NCI-H748 (cell line): ENCODE measurements around the gene PRKN.

Experiments
- DNase-seq: peaks from one replicate; lab custom pipeline; 2025; ENCODE audit not compliant: unreplicated experiment; lab: John Stamatoyannopoulos, UW

PRKN gene

GRCh38 chr6:161647234-161647633 is 1080.3 kb downstream of the PRKN start:
- no peak for DNase-seq

GRCh38 chr6:161644521-161644920 is 1083.0 kb downstream of the PRKN start:
- DNase-seq, result no peak

GRCh38 chr6:161641175-161641574 is 1086.4 kb downstream of the PRKN start:
- DNase-seq, result no peak

DNA sequence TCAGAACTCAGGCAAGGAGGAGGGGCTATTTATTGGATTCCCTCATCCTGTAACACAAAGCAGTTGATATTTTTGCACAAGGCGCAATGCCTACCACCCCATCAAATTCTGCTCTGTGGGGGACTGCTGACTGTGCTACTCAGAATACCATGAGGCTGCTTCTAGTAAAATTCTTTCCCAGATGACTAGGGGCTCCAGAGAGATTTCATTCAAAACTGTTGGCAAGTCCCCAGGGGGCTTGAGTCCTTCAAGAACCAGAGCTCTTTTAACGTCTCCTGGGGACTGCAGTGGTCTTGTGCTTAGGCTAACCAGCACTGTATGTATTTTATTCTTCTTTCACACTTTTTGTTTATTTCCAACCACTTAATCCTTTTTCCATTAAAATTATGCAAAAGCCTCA is 1087.8 kb downstream of the PRKN start:
- no peak for DNase-seq

GRCh38 chr6:161637658-161638057 is 1089.9 kb downstream of the PRKN start:
- no peak for DNase-seq

DNA sequence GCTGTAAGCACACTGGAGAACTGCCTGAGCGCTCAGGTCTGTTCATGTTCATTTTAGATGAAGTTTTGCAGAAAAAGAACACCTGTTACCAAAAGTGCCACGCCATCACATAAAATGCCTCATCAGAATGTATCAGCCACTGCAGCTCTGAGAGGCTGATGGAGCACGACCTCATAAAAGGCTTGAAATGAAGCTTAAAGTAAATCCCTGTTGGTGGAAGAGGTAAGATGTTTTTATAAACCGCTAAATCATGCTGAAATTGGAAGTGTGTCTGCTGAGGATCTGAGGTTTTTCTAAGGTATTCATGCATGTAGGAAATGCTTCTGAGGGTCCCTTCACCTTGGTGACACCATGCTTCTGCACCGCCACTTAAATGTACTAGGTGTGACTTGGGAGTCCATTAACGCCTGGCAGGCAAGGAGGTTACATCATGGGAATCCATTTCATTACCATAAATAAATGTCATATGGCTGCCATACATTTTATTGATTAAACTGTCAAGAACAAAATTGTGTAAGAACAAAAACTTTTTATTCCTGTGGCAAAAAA is 1090.6 kb downstream of the PRKN start:
- no peak for DNase-seq

DNA sequence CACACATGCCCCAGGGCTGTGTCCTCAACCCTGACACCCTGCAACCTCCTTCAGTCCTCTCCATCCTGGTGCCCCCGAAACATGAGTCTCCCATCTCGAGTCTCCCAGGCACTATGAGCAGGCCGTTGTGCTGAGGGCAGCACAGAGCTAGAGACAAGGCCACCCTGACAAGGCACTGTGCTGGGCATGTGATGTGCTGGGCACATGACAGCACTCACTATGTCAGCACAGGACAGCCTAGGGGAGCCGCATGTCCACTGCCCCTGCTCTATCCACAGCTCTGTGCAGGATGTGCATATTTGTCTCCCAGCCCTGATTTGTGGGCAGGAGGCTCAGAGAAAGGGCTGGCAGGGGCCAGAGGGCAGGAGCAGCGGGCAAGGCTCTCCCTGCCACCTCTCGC is 1091.6 kb downstream of the PRKN start:
- DNase-seq, result no peak

GRCh38 chr6:161634916-161635315 is 1092.7 kb downstream of the PRKN start:
- DNase-seq, result no peak

- no peak for DNase-seq
Measured at GRCh38 chr6:161631676-161632194, 1095.8 kb downstream of the PRKN start.

GRCh38 chr6:161630674-161631073 is 1096.9 kb downstream of the PRKN start:
- no peak for DNase-seq

DNA sequence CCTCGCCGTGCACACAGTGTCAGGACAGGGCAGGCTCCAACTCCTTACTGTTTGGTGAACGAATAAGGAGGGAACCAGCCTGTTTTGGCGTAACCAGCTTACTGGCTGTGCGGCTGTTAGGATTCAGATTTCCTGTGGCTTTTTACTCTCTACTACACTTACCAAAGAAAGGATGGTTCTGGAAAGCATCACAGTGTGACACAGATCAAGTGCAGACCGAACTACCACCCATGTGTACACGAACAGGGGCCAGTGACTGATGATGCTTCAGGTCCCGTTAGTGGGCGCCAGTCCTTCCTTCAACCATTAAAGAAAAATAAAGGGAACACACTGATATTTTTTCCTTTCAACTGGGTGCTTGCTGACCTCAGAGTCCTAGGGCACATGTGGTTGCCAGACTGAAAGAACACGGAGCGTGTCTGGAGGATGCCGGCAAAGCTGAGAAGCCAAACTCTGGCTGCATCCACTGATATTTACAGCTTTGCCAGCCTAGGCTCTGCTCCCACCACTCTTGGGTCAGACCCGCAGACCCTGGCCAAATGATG is 1101.4 kb downstream of the PRKN start:
- no peak for DNase-seq

DNA sequence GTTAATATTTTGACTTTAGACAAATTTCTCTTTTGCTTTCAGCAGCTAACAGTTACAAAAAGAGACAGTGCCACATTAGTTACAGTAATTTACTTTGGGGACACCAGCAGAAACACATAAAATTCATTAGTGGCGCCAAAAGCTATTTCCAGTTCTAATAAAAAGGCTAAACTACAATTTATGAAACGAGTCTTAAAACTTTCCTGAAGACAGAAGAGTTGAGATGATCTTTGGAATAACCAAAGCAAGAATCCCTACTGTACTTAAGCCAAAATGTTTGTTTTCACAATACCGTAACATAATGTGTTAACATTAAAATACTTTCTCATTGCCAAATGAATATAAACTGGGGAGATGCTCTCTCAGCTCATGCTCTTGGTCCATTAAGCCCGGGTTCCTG is 1103.5 kb downstream of the PRKN start:
- no peak for DNase-seq

DNA sequence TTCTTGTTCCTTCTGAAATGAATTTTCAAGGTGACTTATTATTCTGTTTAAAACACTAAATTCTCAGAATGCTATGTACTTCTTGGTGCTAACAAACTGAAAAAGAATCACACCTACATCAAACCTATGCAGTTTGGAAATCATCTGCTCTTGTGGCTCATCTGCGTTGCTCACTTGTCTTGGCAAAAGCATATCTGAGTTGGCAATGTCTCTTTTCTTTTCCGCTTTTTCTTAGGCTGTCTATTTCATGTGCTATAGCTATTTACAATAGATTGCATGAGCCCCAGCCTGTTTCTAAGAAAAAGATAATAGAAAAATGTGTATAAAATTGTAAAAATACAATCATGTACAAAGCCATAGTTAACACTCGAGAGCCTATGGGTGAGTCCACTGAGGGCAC is 1104.8 kb downstream of the PRKN start:
- no peak for DNase-seq

DNA sequence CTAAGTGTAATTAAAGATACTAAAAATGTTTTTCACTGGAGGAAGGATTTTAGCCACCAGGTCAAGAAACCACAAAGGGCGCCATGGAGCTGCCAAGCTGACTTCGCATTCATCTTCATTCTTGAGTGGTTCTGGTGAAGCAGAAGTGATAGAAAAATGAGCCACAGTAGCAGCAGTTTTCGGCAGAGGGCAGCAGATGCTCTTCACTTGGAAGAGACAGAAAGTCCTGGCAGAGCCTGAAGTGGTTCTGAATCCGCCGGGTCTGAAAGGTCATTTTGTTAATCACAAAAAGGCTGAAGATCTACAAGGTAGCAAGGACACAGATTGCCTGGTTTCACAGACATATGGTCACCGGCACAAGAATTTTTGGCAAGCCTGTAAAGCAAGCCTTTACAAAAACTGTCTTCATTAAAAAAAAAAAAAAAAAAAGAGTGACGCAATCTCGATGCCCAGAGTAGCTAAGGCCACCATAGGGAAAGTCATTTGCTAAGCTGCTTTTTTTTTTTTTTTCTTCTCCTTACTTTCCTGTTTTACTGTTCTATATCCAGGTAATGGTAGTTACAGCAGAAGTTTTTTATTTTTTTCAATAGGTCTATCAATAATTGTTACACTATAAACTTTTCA is 1108.6 kb downstream of the PRKN start:
- DNase-seq, result peak; percentile 45

DNA sequence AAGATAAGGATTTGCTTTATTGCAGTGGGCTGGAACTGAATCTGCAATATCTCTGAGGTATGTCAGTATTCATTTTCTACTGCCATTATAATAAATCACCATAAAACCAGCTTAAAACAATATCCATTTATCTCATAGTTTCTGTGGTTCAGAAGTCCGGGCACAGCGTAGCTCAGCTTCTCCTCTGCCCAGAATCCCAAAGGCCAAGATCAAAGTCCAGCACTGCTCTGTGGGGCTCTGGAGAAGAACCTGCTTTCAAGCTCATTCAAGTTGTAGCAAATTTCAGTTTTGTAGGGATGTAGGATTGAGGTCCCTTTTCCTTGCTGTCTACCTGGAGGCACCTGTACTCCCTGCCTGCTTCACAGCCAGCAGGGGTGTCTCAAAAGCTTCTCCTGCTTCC is 1113.9 kb downstream of the PRKN start:
- no peak for DNase-seq

DNA sequence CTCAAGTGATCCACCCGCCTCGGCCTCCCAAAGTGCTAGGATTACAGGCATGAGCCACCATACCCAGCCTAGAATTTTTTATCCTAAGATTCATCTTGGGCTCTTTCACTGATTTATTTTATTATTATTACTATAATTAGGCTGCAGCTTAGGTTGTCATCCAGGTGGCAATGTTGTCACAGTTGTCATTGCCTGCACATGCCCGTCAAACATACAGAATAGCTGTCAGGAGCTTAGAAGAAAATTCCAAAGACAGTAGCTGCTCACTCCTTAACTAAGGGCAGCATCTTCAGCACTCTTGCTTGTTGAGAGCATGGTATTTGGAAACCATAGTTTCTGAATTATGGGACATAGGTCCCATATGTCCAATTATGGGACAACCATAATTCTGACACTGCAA is 1118.8 kb downstream of the PRKN start:
- DNase-seq, result no peak

DNA sequence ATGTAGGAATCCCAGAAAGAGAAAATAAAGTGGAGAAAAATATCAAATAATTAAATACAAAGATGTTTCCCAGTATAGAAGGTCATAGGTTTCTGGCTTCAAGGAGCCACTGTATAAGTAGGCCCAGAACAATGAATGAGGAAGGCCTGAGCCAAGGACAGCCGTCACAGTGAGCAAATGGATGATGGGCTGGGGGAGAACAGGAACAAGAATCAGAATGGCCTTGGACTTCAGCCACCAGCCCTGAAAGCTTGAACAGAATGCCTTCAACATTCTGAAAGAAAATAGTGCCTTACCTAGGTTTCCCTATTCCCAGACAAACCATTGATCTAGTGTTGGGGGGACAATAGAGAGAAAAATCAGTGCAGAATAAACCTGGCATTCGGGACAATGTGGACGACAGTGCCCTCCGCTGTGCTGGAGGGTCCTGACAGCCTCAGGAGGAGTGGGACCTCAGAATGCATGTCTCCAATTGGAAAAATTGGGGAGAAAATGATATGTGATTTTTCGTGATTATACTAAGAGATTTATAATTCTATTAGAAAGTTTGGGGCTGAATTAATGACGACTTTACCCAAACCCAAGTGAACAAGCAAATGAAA is 1119.8 kb downstream of the PRKN start:
- no peak for DNase-seq

DNA sequence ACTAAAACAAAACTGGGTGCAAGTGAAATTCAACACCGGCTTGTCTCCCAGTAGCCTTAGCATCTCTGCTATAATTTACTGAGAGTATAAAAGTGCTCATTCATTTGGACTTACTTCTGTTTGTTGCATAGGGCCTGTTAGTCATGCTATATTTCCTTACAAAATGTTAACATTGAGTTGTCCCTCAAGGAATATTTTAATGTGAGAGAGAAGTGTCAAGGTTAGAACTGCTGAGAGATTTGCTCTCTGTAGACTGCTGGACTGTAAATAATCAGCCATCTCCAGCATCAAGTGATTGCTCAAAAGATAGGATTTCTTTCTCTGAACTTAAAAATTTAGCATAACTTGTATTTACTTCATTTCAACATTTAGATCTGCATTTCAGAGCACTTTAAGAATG is 1125.2 kb downstream of the PRKN start:
- DNase-seq, result no peak

DNA sequence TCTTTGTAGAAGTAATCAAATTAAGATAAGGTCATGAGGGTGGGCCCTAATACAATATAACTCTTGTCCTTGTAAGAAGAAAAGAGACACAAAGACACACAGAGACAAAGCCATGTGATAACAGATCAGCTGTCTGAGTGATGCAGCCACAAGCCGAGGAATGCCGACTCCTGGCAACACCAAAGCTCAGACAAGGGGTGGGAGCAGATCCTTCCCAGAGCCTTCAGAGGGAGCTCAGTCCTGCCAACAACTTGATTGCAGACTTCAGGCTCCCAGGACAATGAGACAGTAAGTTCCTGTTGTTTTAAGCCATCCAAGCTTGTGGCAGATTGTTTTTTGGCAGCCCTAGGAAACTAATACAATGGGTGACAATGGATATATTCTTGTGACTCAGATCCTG is 1128.7 kb downstream of the PRKN start:
- no peak for DNase-seq

- DNase-seq, result no peak
Measured at GRCh38 chr6:161596807-161597520, 1130.6 kb downstream of the PRKN start.

- DNase-seq, result no peak
Measured at GRCh38 chr6:161594412-161594811, 1133.2 kb downstream of the PRKN start.
